ENCODE data around the gene LCK. TPM values are rescaled to one million over a fixed set of nuclear protein-coding genes. Genes with fewer than 3 reads are reported as not detected.

LCK gene
- polyA plus RNA-seq, 1 donor from 2014 or later, result not detected

DNA sequence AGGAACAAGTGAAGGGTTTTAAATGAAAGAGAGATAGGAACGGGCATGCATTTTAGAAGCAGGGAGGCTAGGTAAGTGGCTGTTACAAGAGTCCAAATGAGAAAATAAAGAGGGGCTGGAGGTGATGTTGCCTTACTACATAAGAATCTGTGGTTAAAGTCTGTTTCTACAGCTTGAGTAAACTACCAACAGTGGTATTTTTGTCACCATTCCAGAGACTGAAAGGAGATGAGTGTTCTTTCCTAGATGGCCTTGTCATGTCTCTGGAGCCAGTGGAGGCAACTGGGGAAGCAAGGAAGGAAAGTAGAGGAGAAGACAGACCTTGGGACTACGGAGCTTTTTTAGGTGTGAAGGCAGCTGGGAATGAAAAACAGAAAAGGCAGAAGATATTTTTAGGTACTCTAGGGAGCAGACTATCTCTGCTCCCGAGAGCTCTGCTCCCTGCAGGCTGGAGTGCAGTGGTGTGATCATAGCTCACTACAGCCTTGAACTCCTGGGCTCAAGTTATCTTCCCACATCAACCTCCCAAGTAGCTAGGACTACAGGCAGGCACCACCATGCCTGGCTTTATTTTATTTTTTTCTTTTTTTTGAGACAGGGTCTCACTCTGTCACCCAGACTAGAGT, 53.0 kb downstream of the LCK start:
- Histone ChIP-seq H3K27me3 (ENCODE audit: insufficient read depth, low read depth, low read length) (no peaks in the 10 kb centered on the region), H3K9me3 (ENCODE audit: low read length) (no peaks in the 10 kb centered on the region), H3K9me2 (ENCODE audit: insufficient read depth, low read length) (no peaks in the 10 kb centered on the region), H3K9ac (ENCODE audit: low read length) (no peak overlapping the region), H3K36me3 (ENCODE audit: insufficient read depth, low read length) (no peaks in the 10 kb centered on the region), H3K4me3 (ENCODE audit: low read length) (no peak overlapping the region), H3F3A (ENCODE audit: insufficient read depth, low read length, poor library complexity, severe bottlenecking) (no peaks in the 10 kb centered on the region), H3K27ac (ENCODE audit: low read length) (no peak overlapping the region), H3K79me2 (replicated peaks; ENCODE audit: insufficient read depth, low read length) (peaks cover 5% of the 10 kb centered on the region), H4K20me1 (ENCODE audit: insufficient read depth) (no peaks in the 10 kb centered on the region), H3K4me2 (ENCODE audit: low read length) (no peak overlapping the region), H2AFZ (ENCODE audit: low read depth, low read length) (no peak overlapping the region)
- TF ChIP-seq POLR2AphosphoS5 (IDR thresholded peaks at IDR 0.05) (no peak), SMC3 (conservative IDR thresholded peaks at IDR 0.05; ENCODE audit: poor library complexity) (no peak), RAD21 (conservative IDR thresholded peaks at IDR 0.05) (no peak), MXI1 (conservative IDR thresholded peaks at IDR 0.05; ENCODE audit: poor library complexity, severe bottlenecking) (no peak), EZH2 (IDR thresholded peaks at IDR 0.05; ENCODE audit: borderline replicate concordance, insufficient read depth, low read length, poor library complexity, severe bottlenecking) (no peak)
- TF ChIP-seq, protein P1, sequence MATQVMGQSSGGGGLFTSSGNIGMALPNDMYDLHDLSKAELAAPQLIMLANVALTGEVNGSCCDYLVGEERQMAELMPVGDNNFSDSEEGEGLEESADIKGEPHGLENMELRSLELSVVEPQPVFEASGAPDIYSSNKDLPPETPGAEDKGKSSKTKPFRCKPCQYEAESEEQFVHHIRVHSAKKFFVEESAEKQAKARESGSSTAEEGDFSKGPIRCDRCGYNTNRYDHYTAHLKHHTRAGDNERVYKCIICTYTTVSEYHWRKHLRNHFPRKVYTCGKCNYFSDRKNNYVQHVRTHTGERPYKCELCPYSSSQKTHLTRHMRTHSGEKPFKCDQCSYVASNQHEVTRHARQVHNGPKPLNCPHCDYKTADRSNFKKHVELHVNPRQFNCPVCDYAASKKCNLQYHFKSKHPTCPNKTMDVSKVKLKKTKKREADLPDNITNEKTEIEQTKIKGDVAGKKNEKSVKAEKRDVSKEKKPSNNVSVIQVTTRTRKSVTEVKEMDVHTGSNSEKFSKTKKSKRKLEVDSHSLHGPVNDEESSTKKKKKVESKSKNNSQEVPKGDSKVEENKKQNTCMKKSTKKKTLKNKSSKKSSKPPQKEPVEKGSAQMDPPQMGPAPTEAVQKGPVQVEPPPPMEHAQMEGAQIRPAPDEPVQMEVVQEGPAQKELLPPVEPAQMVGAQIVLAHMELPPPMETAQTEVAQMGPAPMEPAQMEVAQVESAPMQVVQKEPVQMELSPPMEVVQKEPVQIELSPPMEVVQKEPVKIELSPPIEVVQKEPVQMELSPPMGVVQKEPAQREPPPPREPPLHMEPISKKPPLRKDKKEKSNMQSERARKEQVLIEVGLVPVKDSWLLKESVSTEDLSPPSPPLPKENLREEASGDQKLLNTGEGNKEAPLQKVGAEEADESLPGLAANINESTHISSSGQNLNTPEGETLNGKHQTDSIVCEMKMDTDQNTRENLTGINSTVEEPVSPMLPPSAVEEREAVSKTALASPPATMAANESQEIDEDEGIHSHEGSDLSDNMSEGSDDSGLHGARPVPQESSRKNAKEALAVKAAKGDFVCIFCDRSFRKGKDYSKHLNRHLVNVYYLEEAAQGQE (IDR thresholded peaks at IDR 0.05; ENCODE audit: borderline replicate concordance), result no peak
- TF ChIP-seq, protein P2, sequence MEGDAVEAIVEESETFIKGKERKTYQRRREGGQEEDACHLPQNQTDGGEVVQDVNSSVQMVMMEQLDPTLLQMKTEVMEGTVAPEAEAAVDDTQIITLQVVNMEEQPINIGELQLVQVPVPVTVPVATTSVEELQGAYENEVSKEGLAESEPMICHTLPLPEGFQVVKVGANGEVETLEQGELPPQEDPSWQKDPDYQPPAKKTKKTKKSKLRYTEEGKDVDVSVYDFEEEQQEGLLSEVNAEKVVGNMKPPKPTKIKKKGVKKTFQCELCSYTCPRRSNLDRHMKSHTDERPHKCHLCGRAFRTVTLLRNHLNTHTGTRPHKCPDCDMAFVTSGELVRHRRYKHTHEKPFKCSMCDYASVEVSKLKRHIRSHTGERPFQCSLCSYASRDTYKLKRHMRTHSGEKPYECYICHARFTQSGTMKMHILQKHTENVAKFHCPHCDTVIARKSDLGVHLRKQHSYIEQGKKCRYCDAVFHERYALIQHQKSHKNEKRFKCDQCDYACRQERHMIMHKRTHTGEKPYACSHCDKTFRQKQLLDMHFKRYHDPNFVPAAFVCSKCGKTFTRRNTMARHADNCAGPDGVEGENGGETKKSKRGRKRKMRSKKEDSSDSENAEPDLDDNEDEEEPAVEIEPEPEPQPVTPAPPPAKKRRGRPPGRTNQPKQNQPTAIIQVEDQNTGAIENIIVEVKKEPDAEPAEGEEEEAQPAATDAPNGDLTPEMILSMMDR (IDR thresholded peaks at IDR 0.05; ENCODE audit: poor library complexity, severe bottlenecking), result no peak

DNA sequence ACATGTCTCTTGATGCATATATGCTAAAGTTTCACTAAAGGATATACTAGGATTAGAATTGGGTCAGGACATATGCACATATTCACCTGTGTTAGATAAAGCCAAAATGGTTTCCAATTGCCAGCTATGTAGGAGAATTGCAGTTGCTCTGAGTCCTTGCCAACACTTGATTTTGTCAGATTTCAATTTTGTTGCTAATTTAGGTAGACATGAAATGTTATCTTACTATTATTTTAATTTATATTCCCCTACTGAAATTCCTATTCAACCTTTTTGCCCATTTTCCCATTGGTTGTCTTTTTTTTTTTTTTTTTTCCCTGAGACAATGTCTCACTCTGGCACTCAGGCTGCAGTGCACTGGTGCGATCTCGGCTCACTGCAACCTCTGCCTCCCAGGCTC, 54.2 kb downstream of the LCK start:
- H3F3A ChIP-seq (ENCODE audit: insufficient read depth, low read length, poor library complexity, severe bottlenecking), result no peaks in the 10 kb centered on the region
- H3K4me2 ChIP-seq (ENCODE audit: low read length), result no peak overlapping the region
- no peak overlapping the region for H3K4me3 ChIP-seq (ENCODE audit: low read length)
- H3K9me3 ChIP-seq (ENCODE audit: low read length), result no peaks in the 10 kb centered on the region
- H4K20me1 ChIP-seq (ENCODE audit: insufficient read depth), result no peaks in the 10 kb centered on the region
- TF ChIP-seq, protein P2 (IDR thresholded peaks at IDR 0.05; ENCODE audit: poor library complexity, severe bottlenecking), result no peak
- TF ChIP-seq, protein P1 (IDR thresholded peaks at IDR 0.05; ENCODE audit: borderline replicate concordance), result no peak
- no peak for TF ChIP-seq POLR2AphosphoS5 (IDR thresholded peaks at IDR 0.05)
- no peak for TF ChIP-seq SMC3 (conservative IDR thresholded peaks at IDR 0.05; ENCODE audit: poor library complexity)
- no peak overlapping the region for H3K27ac ChIP-seq (ENCODE audit: low read length)
- no peaks in the 10 kb centered on the region for H3K36me3 ChIP-seq (ENCODE audit: insufficient read depth, low read length)
- no peaks in the 10 kb centered on the region for H3K9me2 ChIP-seq (ENCODE audit: insufficient read depth, low read length)
- no peak overlapping the region for H3K9ac ChIP-seq (ENCODE audit: low read length)
- H3K79me2 ChIP-seq (replicated peaks; ENCODE audit: insufficient read depth, low read length), result peaks cover 2% of the 10 kb centered on the region
- H3K27me3 ChIP-seq (ENCODE audit: insufficient read depth, low read depth, low read length), result no peaks in the 10 kb centered on the region
- H2AFZ ChIP-seq (ENCODE audit: low read depth, low read length), result no peak overlapping the region
